ENCODE data around the gene SVBP. TPM values are rescaled to one million over a fixed set of nuclear protein-coding genes. Genes with fewer than 3 reads are reported as not detected.
"Not testable (repeated sequence)": the region's sequence is repeated elsewhere in the genome, so short reads cannot be mapped to it uniquely, and the experiment has no call there.

Gene SVBP
- polyA plus RNA-seq, 2 of the 4 experiments (the other 2 are of a cell fraction), result 9.1 to 24.8 TPM

GRCh38 chr1:42860339-42861013, 43.3 kb upstream of the SVBP start:
- no peak overlapping the region for H3K4me2 ChIP-seq
- no peak overlapping the region for H3K4me3 ChIP-seq
- H3K27ac ChIP-seq, result no peak overlapping the region
- peaks cover 10% of the 10 kb centered on the region for H3K4me1 ChIP-seq
- 52% methylated on average over 4 of the region's 4 CpGs for WGBS (ENCODE audit: missing lambda C conversion rate)
- ATAC-seq, result peak; percentile 56 to 62; a peak in 4 of 6 replicates
- no peaks in the 10 kb centered on the region for H3K9me3 ChIP-seq
- POLR2A ChIA-PET, result no interaction called here
- no peak for FAIRE-seq
- CTCF ChIA-PET, result interaction anchor here (1.0 kb wide), 1 partner anchor 17 kb away, joined by 3 read pairs; no protein-coding TSS in a partner anchor
- TF ChIP-seq RCOR1 (IDR thresholded peaks at IDR 0.05; ENCODE audit: low read depth, low read length), result no peak
- TF ChIP-seq PHF8 (IDR thresholded peaks at IDR 0.05; ENCODE audit: borderline replicate concordance, low read depth), result no peak
- DNase-seq (ENCODE audit: low read depth in 1 of 2, low spot score in 1 of 2), result no peak

GRCh38 chr1:42859366-42859765, 42.2 kb upstream of the SVBP start:
- H3K9me3 ChIP-seq, H3K4me1 ChIP-seq, H3K4me3 ChIP-seq, POLR2A ChIA-PET, ATAC-seq, H3K4me2 ChIP-seq, H3K27ac ChIP-seq, FAIRE-seq, CTCF ChIA-PET: not testable (repeated sequence)
- 37% methylated on average over 5 of the region's 5 CpGs for WGBS (ENCODE audit: missing lambda C conversion rate)
- DNase-seq (ENCODE audit: low read depth in 1 of 2, low spot score in 1 of 2), result peak in 1 of 2 experiments; percentile 16

GRCh38 chr1:42856554-42856953, 39.4 kb upstream of the SVBP start:
- H3K4me1 ChIP-seq; FAIRE-seq; ATAC-seq; CTCF ChIA-PET; DNase-seq (ENCODE audit: low read depth in 1 of 2, low spot score in 1 of 2); H3K4me2 ChIP-seq; POLR2A ChIA-PET; H3K4me3 ChIP-seq; H3K9me3 ChIP-seq; H3K27ac ChIP-seq: not testable (repeated sequence)
- 42% methylated on average over 3 of the region's 3 CpGs for WGBS (ENCODE audit: missing lambda C conversion rate)

- H3K9me3 ChIP-seq, result peaks cover 5% of the 10 kb centered on the region; the same call in 1 of the 3 replicates
- H3K4me2 ChIP-seq, result no peak overlapping the region
- DNase-seq (ENCODE audit: low read depth in 1 of 2, low spot score in 1 of 2) (no peak), ATAC-seq (no peak), FAIRE-seq (no peak)
- H3K4me1 ChIP-seq, result peaks cover 7% of the 10 kb centered on the region; the same call in 2 of the 3 replicates
- WGBS (ENCODE audit: missing lambda C conversion rate), result 94% methylated on average over 5 of the region's 6 CpGs
- H3K27ac ChIP-seq, result no peak overlapping the region
- ChIA-PET CTCF (no interaction called here), POLR2A (no interaction called here)
- TF ChIP-seq HMGXB4 (CRISPR knock-in tag; IDR thresholded peaks at IDR 0.05; ENCODE audit: borderline replicate concordance) (no peak), RAD21 (conservative IDR thresholded peaks at IDR 0.05 in 1 of 2, IDR thresholded peaks at IDR 0.05 in 1 of 2) (no peak), SMC3 (IDR thresholded peaks at IDR 0.05) (no peak), ZC3H11A (IDR thresholded peaks at IDR 0.05) (no peak), ESRRA (IDR thresholded peaks at IDR 0.05; ENCODE audit: borderline replicate concordance, low read length) (no peak)
- H3K4me3 ChIP-seq, result no peak overlapping the region
Measured at GRCh38 chr1:42853116-42853884, 36.1 kb upstream of the SVBP start.

GRCh38 chr1:42852608-42852980, 35.4 kb upstream of the SVBP start:
- 42% methylated on average over 2 of the region's 2 CpGs for WGBS (ENCODE audit: missing lambda C conversion rate)
- Histone ChIP-seq H3K4me3 (no peak overlapping the region), H3K27ac (no peak overlapping the region), H3K9me3 (peaks cover 5% of the 10 kb centered on the region; the same call in 1 of the 3 replicates), H3K4me2 (no peak overlapping the region), H3K4me1 (peaks cover 10% of the 10 kb centered on the region; the same call in 2 of the 3 replicates)
- no peak for DNase-seq (ENCODE audit: low read depth in 1 of 2, low spot score in 1 of 2)
- no peak for TF ChIP-seq HMGXB4 (CRISPR knock-in tag; IDR thresholded peaks at IDR 0.05; ENCODE audit: borderline replicate concordance)
- FAIRE-seq, result no peak
- ChIA-PET POLR2A (no interaction called here), CTCF (no interaction called here)
- ATAC-seq, result no peak

Measured in A549 (cell line).